Mammary epithelial cell (primary cell): ENCODE results near the gene HCN1.

ENCODE experiments used
- EZH2 ChIP-seq: IDR thresholded peaks from 2 replicates; pipeline ENCODE4 v1.6.1; 2012; ENCODE audit warnings: low read length, inconsistent platforms, borderline replicate concordance
- TF ChIP-seq, protein P1 (sequence below), 2 donors: IDR thresholded peaks in 1 of 2; conservative IDR thresholded peaks in 1 of 2; 2 replicates each; pipeline ENCODE4 v1.5.1; 2011 to 2012; ENCODE audit warnings: inconsistent platforms in 2 of 2, low read length in 2 of 2, mild to moderate bottlenecking in 2 of 2, control low read depth in 1 of 2, low read depth in 1 of 2; ENCODE audit not compliant: insufficient read depth in 1 of 2; ENCODE audit errors: extremely low read depth in 1 of 2

DNA sequence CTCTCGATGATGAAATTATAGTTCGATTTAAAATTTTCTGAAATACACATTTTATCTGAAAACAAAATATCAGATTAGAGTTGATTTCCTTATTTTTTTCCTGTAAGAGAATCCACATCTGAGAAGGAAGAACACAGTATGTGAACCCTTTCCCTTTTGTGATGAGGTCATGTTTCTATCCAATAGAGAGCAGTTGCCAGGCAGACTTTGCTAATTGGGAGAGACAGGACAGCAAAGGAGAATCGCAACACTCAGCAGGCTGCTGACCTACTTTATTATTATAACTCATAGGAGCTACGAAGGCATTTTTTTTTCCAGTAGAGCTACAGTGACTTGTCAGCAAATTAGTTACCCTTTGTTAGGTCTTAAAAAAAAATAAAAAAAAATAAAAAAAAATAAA, 242.1 kb downstream of the HCN1 start:
- no peak for TF ChIP-seq EZH2
- TF ChIP-seq, protein P1, sequence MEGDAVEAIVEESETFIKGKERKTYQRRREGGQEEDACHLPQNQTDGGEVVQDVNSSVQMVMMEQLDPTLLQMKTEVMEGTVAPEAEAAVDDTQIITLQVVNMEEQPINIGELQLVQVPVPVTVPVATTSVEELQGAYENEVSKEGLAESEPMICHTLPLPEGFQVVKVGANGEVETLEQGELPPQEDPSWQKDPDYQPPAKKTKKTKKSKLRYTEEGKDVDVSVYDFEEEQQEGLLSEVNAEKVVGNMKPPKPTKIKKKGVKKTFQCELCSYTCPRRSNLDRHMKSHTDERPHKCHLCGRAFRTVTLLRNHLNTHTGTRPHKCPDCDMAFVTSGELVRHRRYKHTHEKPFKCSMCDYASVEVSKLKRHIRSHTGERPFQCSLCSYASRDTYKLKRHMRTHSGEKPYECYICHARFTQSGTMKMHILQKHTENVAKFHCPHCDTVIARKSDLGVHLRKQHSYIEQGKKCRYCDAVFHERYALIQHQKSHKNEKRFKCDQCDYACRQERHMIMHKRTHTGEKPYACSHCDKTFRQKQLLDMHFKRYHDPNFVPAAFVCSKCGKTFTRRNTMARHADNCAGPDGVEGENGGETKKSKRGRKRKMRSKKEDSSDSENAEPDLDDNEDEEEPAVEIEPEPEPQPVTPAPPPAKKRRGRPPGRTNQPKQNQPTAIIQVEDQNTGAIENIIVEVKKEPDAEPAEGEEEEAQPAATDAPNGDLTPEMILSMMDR (conservative IDR thresholded peaks at IDR 0.05 in 1 of 2, IDR thresholded peaks at IDR 0.05 in 1 of 2; ENCODE audit: extremely low read depth in 1 of 2, insufficient read depth in 1 of 2, low read depth in 1 of 2, low read length in 2 of 2): no peak
